Measurements from ENCODE around the gene AGTPBP1. TPM values are rescaled to one million over a fixed set of nuclear protein-coding genes. Genes with fewer than 3 reads are reported as not detected.

AGTPBP1 gene
- total RNA-seq, 2 experiments from 2014 or later, result 31.9 to 35.6 TPM

- no peak overlapping the region for H3K27ac Mint-ChIP-seq
- peaks cover 64% of the 10 kb centered on the region for H3K27me3 Mint-ChIP-seq
- H3K4me3 Mint-ChIP-seq, result peak overlapping the region; percentile 77
- DNase-seq, result no peak
- H3K36me3 Mint-ChIP-seq, result no peaks in the 10 kb centered on the region
- peaks cover 10% of the 10 kb centered on the region for H3K4me1 Mint-ChIP-seq
- H3K9me3 Mint-ChIP-seq, result no peaks in the 10 kb centered on the region
Observed at GRCh38 chr9:85521371-85522197, 220.2 kb downstream of the AGTPBP1 start.

- no peak overlapping the region for H3K27ac Mint-ChIP-seq
- no peaks in the 10 kb centered on the region for H3K9me3 Mint-ChIP-seq
- no peak for DNase-seq
- H3K36me3 Mint-ChIP-seq, result no peaks in the 10 kb centered on the region
- no peak overlapping the region for H3K4me3 Mint-ChIP-seq
- peaks cover 25% of the 10 kb centered on the region for H3K27me3 Mint-ChIP-seq
- H3K4me1 Mint-ChIP-seq, result no peaks in the 10 kb centered on the region
Observed at GRCh38 chr9:85516976-85517637, 224.6 kb downstream of the AGTPBP1 start.

GRCh38 chr9:85516455-85516854 lies 225.3 kb downstream of the AGTPBP1 start:
- DNase-seq, result no peak
- H3K27ac Mint-ChIP-seq, result no peak overlapping the region
- H3K36me3 Mint-ChIP-seq, result no peaks in the 10 kb centered on the region
- no peaks in the 10 kb centered on the region for H3K9me3 Mint-ChIP-seq
- no peaks in the 10 kb centered on the region for H3K4me1 Mint-ChIP-seq
- H3K4me3 Mint-ChIP-seq, result no peak overlapping the region
- H3K27me3 Mint-ChIP-seq, result peaks cover 19% of the 10 kb centered on the region

- Mint-ChIP-seq H3K36me3 (no peaks in the 10 kb centered on the region), H3K4me1 (no peaks in the 10 kb centered on the region), H3K27ac (no peak overlapping the region), H3K27me3 (peaks cover 10% of the 10 kb centered on the region), H3K4me3 (no peak overlapping the region), H3K9me3 (no peaks in the 10 kb centered on the region)
- DNase-seq, result no peak
Observed at GRCh38 chr9:85515021-85515420, 226.7 kb downstream of the AGTPBP1 start.

GRCh38 chr9:85514256-85514655 lies 227.5 kb downstream of the AGTPBP1 start:
- Mint-ChIP-seq H3K9me3 (no peaks in the 10 kb centered on the region), H3K4me1 (no peaks in the 10 kb centered on the region), H3K4me3 (no peak overlapping the region), H3K27ac (no peak overlapping the region), H3K36me3 (no peaks in the 10 kb centered on the region), H3K27me3 (peaks cover 6% of the 10 kb centered on the region)
- DNase-seq, result no peak

GRCh38 chr9:85511746-85512145 lies 230.0 kb downstream of the AGTPBP1 start:
- Mint-ChIP-seq H3K4me3 (no peak overlapping the region), H3K4me1 (no peaks in the 10 kb centered on the region), H3K27ac (no peak overlapping the region), H3K27me3 (peaks cover under 1% of the 10 kb centered on the region), H3K36me3 (no peaks in the 10 kb centered on the region), H3K9me3 (no peaks in the 10 kb centered on the region)
- DNase-seq, result no peak

GRCh38 chr9:85510830-85511504 lies 230.8 kb downstream of the AGTPBP1 start:
- Mint-ChIP-seq H3K4me1 (no peaks in the 10 kb centered on the region), H3K4me3 (no peak overlapping the region), H3K36me3 (no peaks in the 10 kb centered on the region), H3K9me3 (no peaks in the 10 kb centered on the region), H3K27ac (no peak overlapping the region), H3K27me3 (no peaks in the 10 kb centered on the region)
- DNase-seq, result no peak

- Mint-ChIP-seq H3K27ac (no peak overlapping the region), H3K4me1 (no peaks in the 10 kb centered on the region), H3K27me3 (no peaks in the 10 kb centered on the region), H3K4me3 (no peak overlapping the region), H3K36me3 (no peaks in the 10 kb centered on the region), H3K9me3 (no peaks in the 10 kb centered on the region)
- no peak for DNase-seq
Observed at GRCh38 chr9:85508616-85509015, 233.1 kb downstream of the AGTPBP1 start.

GRCh38 chr9:85505612-85506011 lies 236.1 kb downstream of the AGTPBP1 start:
- H3K4me3 Mint-ChIP-seq, result no peak overlapping the region
- H3K9me3 Mint-ChIP-seq, result no peaks in the 10 kb centered on the region
- no peak overlapping the region for H3K27ac Mint-ChIP-seq
- no peak for DNase-seq
- no peaks in the 10 kb centered on the region for H3K4me1 Mint-ChIP-seq
- peaks cover 10% of the 10 kb centered on the region for H3K27me3 Mint-ChIP-seq
- no peaks in the 10 kb centered on the region for H3K36me3 Mint-ChIP-seq

- no peak overlapping the region for H3K27ac Mint-ChIP-seq
- peaks cover 10% of the 10 kb centered on the region for H3K27me3 Mint-ChIP-seq
- no peak overlapping the region for H3K4me3 Mint-ChIP-seq
- H3K9me3 Mint-ChIP-seq, result peaks cover 3% of the 10 kb centered on the region
- DNase-seq, result no peak
- H3K36me3 Mint-ChIP-seq, result no peaks in the 10 kb centered on the region
- H3K4me1 Mint-ChIP-seq, result no peaks in the 10 kb centered on the region
Observed at GRCh38 chr9:85502815-85503655, 238.7 kb downstream of the AGTPBP1 start.

- H3K36me3 Mint-ChIP-seq, result no peaks in the 10 kb centered on the region
Observed at GRCh38 chr9:85501882-85502281, 239.9 kb downstream of the AGTPBP1 start.

GRCh38 chr9:85501456-85501855 lies 240.3 kb downstream of the AGTPBP1 start:
- no peaks in the 10 kb centered on the region for H3K4me1 Mint-ChIP-seq
- peaks cover 3% of the 10 kb centered on the region for H3K9me3 Mint-ChIP-seq
- H3K27me3 Mint-ChIP-seq, result peaks cover 10% of the 10 kb centered on the region
- DNase-seq, result no peak
- H3K4me3 Mint-ChIP-seq, result no peak overlapping the region
- H3K27ac Mint-ChIP-seq, result no peak overlapping the region
- H3K36me3 Mint-ChIP-seq, result no peaks in the 10 kb centered on the region

More at GRCh38 chr9:85501882-85502281, 239.9 kb downstream of the AGTPBP1 start:
- no peak for DNase-seq
- H3K27ac Mint-ChIP-seq, result no peak overlapping the region
- H3K4me1 Mint-ChIP-seq, result no peaks in the 10 kb centered on the region
- H3K4me3 Mint-ChIP-seq, result no peak overlapping the region
- H3K27me3 Mint-ChIP-seq, result peaks cover 10% of the 10 kb centered on the region
- H3K9me3 Mint-ChIP-seq, result peaks cover 3% of the 10 kb centered on the region
